NT2/D1 (cell line): ENCODE measurements around the gene YBX3.

Source experiments
- SUZ12 ChIP-seq: IDR thresholded peaks from 2 replicates; pipeline ENCODE4 v1.6.1; 2011; ENCODE audit not compliant: insufficient read length, insufficient read depth; ENCODE audit errors: extremely low read depth
- YY1 ChIP-seq: IDR thresholded peaks from 2 replicates; pipeline ENCODE4 v1.6.1; 2011; ENCODE audit not compliant: insufficient read length, insufficient read depth
- ZNF274 ChIP-seq: IDR thresholded peaks from 2 replicates; pipeline ENCODE4 v1.6.1; 2011; ENCODE audit warnings: mild to moderate bottlenecking, low read depth, low read length

DNA sequence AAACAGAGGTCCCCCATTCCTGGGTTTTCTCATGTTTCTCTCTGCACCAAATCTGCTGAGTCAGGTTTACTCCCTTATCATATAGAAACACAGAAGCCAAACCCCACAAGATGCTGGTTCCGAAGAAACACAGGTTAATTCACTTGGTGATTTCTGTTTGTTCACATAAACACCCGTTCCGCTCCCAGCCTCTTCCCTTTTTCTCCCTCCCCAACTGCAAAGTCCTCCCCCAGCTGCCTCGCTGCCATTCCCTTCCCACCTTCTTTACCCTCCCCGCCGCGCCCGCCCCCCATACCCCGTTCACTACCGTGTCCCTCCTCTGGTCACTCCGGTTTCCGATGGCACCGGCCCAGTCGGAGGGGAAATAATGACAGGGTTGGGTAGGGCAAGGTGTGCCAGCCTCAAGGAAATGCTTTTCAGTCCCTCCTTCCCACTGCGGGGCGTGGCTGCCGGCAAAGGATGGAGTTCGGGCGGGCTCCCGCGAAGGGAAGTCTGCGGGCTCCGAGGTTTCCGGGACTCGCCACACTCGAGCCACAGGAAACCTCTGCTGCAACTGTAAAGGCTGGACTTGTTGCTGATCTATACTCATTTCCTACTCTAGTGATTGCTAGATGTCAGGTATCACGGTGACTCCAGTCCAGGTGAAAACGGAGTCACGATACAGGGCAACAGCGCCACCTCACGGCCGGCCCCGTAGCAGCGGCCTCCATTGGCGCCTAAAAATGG lies 49.3 kb downstream of the YBX3 start, which contains the start of gene STYK1:
- TF ChIP-seq ZNF274 (no peak), YY1 (no peak), SUZ12 (no peak)
